Upper lobe of left lung (tissue), 6 donors: ENCODE data around the gene RAI14. TPM values are rescaled to one million over a fixed set of nuclear protein-coding genes. Genes with fewer than 3 reads are reported as not detected.

Experiments
- ATAC-seq, 2 donors: fragments of 200-7000 bp; cut with Tn5 transposase; one replicate each; pipeline ENCODE4 v1.9.1; 2022; ENCODE audit warnings: mild to moderate bottlenecking in 2 of 2, moderate library complexity in 2 of 2; ENCODE audit not compliant: low FRiP score in 2 of 2
- DNase-seq, 2 donors: peaks; one replicate each; pipeline ENCODE4 v3.0.0-alpha.2; 2019 to 2020
- H3K27ac ChIP-seq, 4 donors: fragments of 200-600 bp; sonication (generic); one replicate each; pipeline ENCODE4 v1.5.1; 2016 to 2019
- H3K27me3 ChIP-seq, 4 donors: fragments of 200-600 bp; sonication (generic); one replicate each; pipeline ENCODE4 v1.5.1; 2017 to 2019
- H3K36me3 ChIP-seq, 4 donors: fragments of 200-600 bp; sonication (generic); one replicate each; pipeline ENCODE4 v1.5.1; 2016 to 2019
- H3K4me1 ChIP-seq, 4 donors: fragments of 200-600 bp; sonication (generic); one replicate each; pipeline ENCODE4 v1.5.1; 2018 to 2019
- H3K4me3 ChIP-seq, 4 donors: fragments of 200-600 bp; sonication (generic); one replicate each; pipeline ENCODE4 v1.5.1; 2017 to 2019; ENCODE audit warnings: mild to moderate bottlenecking in 2 of 4, moderate library complexity in 1 of 4
- H3K9me3 ChIP-seq, 4 donors: fragments of 200-600 bp; sonication (generic); one replicate each; pipeline ENCODE4 v1.5.1; 2018 to 2019
- EP300 ChIP-seq, 4 donors: sonication (generic); formaldehyde crosslinking; IDR thresholded peaks; one replicate each; pipeline ENCODE4 v1.5.1; 2017; ENCODE audit warnings: antibody characterized with exemption in 4 of 4, control low read depth in 2 of 4
- POLR2A ChIP-seq, 4 donors: fragments of 450-650 bp; IDR thresholded peaks; one replicate each; pipeline ENCODE4 v1.5.1; 2016 to 2017; ENCODE audit warnings: antibody characterized with exemption in 4 of 4, mild to moderate bottlenecking in 2 of 4
- POLR2AphosphoS5 ChIP-seq, 2 donors: sonication (generic); formaldehyde crosslinking; IDR thresholded peaks; one replicate each; pipeline ENCODE4 v1.5.1; 2017; ENCODE audit warnings: antibody characterized with exemption in 2 of 2
- WGBS, 2 donors: methylation state at CpG; one replicate each; pipeline ENCODE4 v1.1.5; 2017 to 2018; 5-methylcytosine and 5-hydroxymethylcytosine counted together
- total RNA-seq, 6 donors: library from RNA; depleted of rRNA in 4 of 6; stranded (reverse); fragments of >200 nt in 4 of 6; gene quantifications; one replicate each; pipeline versions ENCODE4 v1.1.0 to v1.2.1, GENCODE V29; 2016 to 2021
- TF ChIP-seq, protein P1 (sequence below), 6 experiments: fragments of 450-650 bp in 4 of 6; fragments of 200-600 bp in 2 of 6; sonication (generic) in 2 of 6; IDR thresholded peaks; one replicate each; pipeline ENCODE4 v1.5.1; 2016 to 2019; ENCODE audit warnings: antibody characterized with exemption in 6 of 6
- donor health status: DM: no; HTN: no; CAD: no; lungs with moderate emphysema.
- donor health status: DM: no; HTN: yes; CAD: no; lungs with severe emphysema.

The RAI14 gene
- total RNA-seq, 6 donors from 2014 or later, result 34.0 to 88.6 (median 67.9) TPM

DNA sequence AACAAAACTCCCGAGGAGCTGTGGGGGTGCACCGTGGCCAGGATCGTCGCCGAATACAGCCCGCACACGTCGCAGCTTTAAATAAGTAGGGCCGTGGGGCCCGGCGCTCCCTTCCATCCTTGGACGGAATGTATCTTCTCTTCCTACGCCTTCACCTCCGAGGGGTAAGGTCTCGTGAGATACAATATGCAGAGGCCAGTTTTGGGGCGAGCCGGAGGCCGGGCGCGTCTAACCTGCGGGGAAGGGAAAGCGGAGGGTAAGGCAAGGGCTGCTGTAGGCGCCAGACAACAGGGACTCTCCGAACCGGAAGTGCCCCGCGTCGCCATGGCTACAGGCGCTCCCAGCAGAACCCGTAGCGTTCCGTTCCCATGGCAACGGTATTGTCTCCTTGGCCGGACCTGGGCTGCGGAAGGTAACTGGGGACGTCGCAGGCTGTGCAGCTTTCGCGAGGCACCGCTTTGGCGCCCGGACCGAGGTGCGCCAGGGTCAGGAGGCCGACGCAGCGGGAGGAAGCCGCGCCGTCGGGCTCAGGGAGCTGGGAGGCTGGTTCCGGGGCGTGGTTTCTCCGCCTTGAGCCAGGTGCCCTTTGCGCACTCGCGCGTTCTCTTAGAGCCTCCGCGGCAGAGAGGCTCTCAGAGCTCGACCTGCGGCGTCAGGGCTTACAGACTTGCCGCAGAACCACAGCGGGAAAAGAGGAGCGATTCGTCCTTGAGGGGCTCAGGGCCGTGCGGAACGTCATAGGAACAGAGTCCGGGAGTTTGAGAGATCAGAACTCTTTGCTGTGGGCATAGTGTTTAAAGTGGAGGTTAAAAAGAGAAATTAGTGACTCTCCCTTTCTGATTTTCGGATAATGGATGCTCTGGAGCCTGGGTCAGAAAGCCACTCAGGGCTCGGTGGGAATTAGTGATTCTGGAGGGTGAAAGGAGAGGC, 182.9 kb downstream of the RAI14 start, which contains the start of gene TTC23L:
TSS of gene TTC23L (plus strand) at position 380 of the 930 bp plus-strand sequence. CDS start 1,508 bp downstream, outside the sequence.
- peak within 1 kb of the TSS; percentile 36 to 94 (median 76) for H3K4me3 ChIP-seq
- no peaks in the 10 kb centered on the region for H3K27me3 ChIP-seq
- H3K9me3 ChIP-seq, result no peaks in the 10 kb centered on the region
- H3K36me3 ChIP-seq, result no peaks in the 10 kb centered on the region
- peaks cover 0 to 11% (median 9%) of the 10 kb centered on the region in 4 donors for H3K4me1 ChIP-seq
- ATAC-seq, result peak; percentile 95
- TF ChIP-seq, protein P1, sequence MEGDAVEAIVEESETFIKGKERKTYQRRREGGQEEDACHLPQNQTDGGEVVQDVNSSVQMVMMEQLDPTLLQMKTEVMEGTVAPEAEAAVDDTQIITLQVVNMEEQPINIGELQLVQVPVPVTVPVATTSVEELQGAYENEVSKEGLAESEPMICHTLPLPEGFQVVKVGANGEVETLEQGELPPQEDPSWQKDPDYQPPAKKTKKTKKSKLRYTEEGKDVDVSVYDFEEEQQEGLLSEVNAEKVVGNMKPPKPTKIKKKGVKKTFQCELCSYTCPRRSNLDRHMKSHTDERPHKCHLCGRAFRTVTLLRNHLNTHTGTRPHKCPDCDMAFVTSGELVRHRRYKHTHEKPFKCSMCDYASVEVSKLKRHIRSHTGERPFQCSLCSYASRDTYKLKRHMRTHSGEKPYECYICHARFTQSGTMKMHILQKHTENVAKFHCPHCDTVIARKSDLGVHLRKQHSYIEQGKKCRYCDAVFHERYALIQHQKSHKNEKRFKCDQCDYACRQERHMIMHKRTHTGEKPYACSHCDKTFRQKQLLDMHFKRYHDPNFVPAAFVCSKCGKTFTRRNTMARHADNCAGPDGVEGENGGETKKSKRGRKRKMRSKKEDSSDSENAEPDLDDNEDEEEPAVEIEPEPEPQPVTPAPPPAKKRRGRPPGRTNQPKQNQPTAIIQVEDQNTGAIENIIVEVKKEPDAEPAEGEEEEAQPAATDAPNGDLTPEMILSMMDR (IDR thresholded peaks at IDR 0.05), result no peak
- TF ChIP-seq POLR2AphosphoS5 (IDR thresholded peaks at IDR 0.05), result peak; percentile 57 to 70
- peak in 3 of 4 donors; percentile 17 to 79 (median 57) for TF ChIP-seq POLR2A (IDR thresholded peaks at IDR 0.05)
- TF ChIP-seq EP300 (IDR thresholded peaks at IDR 0.05), result no peak
- peak; percentile 93 to 94 for DNase-seq
- WGBS, 2 donors, result 1 to 2% methylated on average over 17 to 52 of the region's 73 CpGs
- peak within 1 kb of the TSS; percentile 57 to 75 (median 71) for H3K27ac ChIP-seq

DNA sequence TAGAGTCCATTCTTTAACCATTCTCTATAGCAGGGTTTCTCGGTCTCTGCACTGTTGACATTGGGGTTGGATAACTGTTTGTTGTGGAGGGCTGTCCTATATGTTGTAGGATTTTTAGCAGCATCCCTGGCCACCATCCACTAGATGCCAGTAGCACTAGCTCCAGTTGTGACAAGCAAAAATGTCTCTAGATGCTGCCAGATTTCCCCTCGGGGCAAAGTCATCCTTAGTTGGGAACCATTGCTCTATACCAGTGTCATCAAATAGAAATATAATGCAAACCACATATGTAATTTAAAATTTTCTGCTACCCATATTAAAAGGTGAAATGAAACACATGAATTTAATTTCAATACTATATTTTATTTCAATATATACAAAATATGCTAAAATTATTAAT, 185.7 kb downstream of the RAI14 start:
- WGBS, 2 donors, result 94 to 98% methylated on average over 2 of the region's 2 CpGs
- DNase-seq, result no peak
- Histone ChIP-seq H3K4me1 (peaks cover 0 to 11% (median 9%) of the 10 kb centered on the region in 4 donors), H3K27me3 (no peaks in the 10 kb centered on the region), H3K27ac (no peak overlapping the region), H3K36me3 (no peaks in the 10 kb centered on the region), H3K9me3 (no peaks in the 10 kb centered on the region), H3K4me3 (no peak overlapping the region)
- ATAC-seq, result no peak
- TF ChIP-seq POLR2A (IDR thresholded peaks at IDR 0.05), result no peak
- no peak for TF ChIP-seq EP300 (IDR thresholded peaks at IDR 0.05)
- no peak for TF ChIP-seq POLR2AphosphoS5 (IDR thresholded peaks at IDR 0.05)
- TF ChIP-seq, protein P1 (IDR thresholded peaks at IDR 0.05), result no peak

DNA sequence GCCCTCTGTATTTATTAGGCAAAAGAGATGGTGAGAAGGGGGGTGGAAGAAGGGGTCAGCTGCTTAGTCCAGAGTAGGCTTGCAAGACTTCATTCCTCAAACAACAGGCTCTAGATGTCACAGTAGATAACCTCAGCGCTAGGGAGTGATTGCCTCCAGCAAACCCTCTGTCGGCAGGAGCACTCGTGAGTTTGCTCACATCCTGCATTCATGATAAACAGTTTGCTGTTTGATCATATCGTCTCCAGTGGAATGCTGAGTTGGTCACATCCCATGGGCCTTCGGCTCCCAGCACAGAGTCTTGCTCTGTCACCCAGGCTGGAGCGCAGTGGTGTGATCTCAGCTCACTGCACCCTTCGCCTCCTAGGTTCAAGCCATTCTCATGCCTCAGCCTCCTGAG, 186.4 kb downstream of the RAI14 start:
- ATAC-seq (no peak), DNase-seq (no peak)
- Histone ChIP-seq H3K27ac (no peak overlapping the region), H3K36me3 (no peaks in the 10 kb centered on the region), H3K4me3 (no peak overlapping the region), H3K9me3 (no peaks in the 10 kb centered on the region), H3K4me1 (peaks cover 0 to 11% (median 9%) of the 10 kb centered on the region in 4 donors), H3K27me3 (no peaks in the 10 kb centered on the region)
- TF ChIP-seq POLR2AphosphoS5 (IDR thresholded peaks at IDR 0.05) (no peak), POLR2A (IDR thresholded peaks at IDR 0.05) (no peak)
- 83 to 87% methylated on average over 7 of the region's 7 CpGs for WGBS, 2 donors

DNA sequence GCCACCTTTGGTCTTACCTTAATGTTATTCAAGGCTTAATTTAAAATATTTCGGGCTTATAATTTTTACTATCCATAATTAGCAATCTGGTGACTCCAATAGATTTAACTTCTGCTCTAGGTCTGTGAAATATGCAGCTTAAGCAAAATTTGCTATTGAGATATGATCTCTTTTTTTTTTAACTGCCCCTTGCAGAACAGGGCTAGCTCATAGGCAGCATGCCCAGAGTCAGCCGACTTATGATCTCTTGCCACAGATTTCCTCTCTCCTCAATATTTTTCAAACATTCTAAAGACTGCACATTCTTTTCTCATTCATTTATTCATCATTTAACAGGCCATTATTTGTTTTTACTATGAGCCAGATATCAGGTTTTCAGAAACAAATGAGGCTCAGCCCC, 187.4 kb downstream of the RAI14 start:
- Histone ChIP-seq H3K4me3 (no peak overlapping the region), H3K4me1 (peaks cover 0 to 11% (median 8%) of the 10 kb centered on the region in 4 donors), H3K27me3 (no peaks in the 10 kb centered on the region), H3K27ac (no peak overlapping the region), H3K36me3 (no peaks in the 10 kb centered on the region), H3K9me3 (no peaks in the 10 kb centered on the region)
- no peak for ATAC-seq
- no peak for DNase-seq
- TF ChIP-seq, protein P1 (IDR thresholded peaks at IDR 0.05), result no peak
- no peak for TF ChIP-seq POLR2A (IDR thresholded peaks at IDR 0.05)
- no peak for TF ChIP-seq POLR2AphosphoS5 (IDR thresholded peaks at IDR 0.05)
- no peak for TF ChIP-seq EP300 (IDR thresholded peaks at IDR 0.05)
- WGBS, 2 donors, result 57 to 67% methylated on average over 2 of the region's 2 CpGs

DNA sequence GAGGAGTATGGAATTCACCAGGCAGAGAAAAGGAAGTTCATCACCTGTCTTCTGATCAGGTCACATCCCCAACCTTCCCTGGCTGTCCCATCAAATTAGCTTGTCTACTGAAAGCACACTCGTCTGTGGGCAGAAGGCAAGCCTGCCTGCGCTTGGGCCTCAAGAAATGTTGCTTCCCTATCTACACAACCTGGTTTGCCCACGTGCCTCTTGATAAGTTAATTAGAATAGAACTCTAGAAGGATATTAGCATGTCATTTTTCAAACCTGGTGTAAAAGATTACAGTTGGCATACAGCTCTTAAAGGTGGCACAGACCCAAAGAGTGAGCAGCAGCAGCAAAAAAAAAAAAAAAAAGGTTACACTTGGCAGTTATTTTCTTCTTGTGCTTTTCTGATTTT, 188.0 kb downstream of the RAI14 start:
- ATAC-seq (no peak), DNase-seq (no peak)
- no peak overlapping the region for H3K4me3 ChIP-seq
- H3K27me3 ChIP-seq, result no peaks in the 10 kb centered on the region
- no peak overlapping the region for H3K27ac ChIP-seq
- no peaks in the 10 kb centered on the region for H3K9me3 ChIP-seq
- TF ChIP-seq POLR2AphosphoS5 (IDR thresholded peaks at IDR 0.05) (no peak), POLR2A (IDR thresholded peaks at IDR 0.05) (no peak), EP300 (IDR thresholded peaks at IDR 0.05) (no peak)
- TF ChIP-seq, protein P1 (IDR thresholded peaks at IDR 0.05), result no peak
- peaks cover 0 to 7% (median 6%) of the 10 kb centered on the region in 4 donors for H3K4me1 ChIP-seq
- WGBS, 2 donors, result 68% methylated on average over 3 of the region's 3 CpGs
- no peaks in the 10 kb centered on the region for H3K36me3 ChIP-seq
